ENCODE results near the gene TRPV2.

DNA sequence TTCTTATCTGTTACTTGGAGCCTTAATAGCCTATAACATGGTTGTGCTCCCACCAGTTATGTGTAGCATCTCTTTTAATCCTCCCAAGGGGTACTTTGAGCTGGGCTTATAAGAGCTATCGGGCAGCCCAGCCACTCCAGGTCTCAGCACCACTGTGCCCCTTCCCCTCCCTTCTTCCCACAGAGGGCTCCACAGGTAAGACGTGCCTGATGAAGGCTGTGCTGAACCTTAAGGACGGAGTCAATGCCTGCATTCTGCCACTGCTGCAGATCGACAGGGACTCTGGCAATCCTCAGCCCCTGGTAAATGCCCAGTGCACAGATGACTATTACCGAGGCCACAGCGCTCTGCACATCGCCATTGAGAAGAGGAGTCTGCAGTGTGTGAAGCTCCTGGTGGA is 7.0 kb downstream of the TRPV2 start:
- TF ChIP-seq, protein P1, sequence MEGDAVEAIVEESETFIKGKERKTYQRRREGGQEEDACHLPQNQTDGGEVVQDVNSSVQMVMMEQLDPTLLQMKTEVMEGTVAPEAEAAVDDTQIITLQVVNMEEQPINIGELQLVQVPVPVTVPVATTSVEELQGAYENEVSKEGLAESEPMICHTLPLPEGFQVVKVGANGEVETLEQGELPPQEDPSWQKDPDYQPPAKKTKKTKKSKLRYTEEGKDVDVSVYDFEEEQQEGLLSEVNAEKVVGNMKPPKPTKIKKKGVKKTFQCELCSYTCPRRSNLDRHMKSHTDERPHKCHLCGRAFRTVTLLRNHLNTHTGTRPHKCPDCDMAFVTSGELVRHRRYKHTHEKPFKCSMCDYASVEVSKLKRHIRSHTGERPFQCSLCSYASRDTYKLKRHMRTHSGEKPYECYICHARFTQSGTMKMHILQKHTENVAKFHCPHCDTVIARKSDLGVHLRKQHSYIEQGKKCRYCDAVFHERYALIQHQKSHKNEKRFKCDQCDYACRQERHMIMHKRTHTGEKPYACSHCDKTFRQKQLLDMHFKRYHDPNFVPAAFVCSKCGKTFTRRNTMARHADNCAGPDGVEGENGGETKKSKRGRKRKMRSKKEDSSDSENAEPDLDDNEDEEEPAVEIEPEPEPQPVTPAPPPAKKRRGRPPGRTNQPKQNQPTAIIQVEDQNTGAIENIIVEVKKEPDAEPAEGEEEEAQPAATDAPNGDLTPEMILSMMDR (IDR thresholded peaks at IDR 0.05), result no peak
- TF ChIP-seq POLR2A (IDR thresholded peaks at IDR 0.05), result no peak
- TF ChIP-seq EP300 (IDR thresholded peaks at IDR 0.05), result no peak
